ENCODE results near the gene MAPK7.

GRCh38 chr17:19408346-19408710 lies 30.0 kb downstream of the MAPK7 start:
- TF ChIP-seq, protein P1, sequence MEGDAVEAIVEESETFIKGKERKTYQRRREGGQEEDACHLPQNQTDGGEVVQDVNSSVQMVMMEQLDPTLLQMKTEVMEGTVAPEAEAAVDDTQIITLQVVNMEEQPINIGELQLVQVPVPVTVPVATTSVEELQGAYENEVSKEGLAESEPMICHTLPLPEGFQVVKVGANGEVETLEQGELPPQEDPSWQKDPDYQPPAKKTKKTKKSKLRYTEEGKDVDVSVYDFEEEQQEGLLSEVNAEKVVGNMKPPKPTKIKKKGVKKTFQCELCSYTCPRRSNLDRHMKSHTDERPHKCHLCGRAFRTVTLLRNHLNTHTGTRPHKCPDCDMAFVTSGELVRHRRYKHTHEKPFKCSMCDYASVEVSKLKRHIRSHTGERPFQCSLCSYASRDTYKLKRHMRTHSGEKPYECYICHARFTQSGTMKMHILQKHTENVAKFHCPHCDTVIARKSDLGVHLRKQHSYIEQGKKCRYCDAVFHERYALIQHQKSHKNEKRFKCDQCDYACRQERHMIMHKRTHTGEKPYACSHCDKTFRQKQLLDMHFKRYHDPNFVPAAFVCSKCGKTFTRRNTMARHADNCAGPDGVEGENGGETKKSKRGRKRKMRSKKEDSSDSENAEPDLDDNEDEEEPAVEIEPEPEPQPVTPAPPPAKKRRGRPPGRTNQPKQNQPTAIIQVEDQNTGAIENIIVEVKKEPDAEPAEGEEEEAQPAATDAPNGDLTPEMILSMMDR (conservative IDR thresholded peaks at IDR 0.05): no peak
- TF ChIP-seq EZH2 (IDR thresholded peaks at IDR 0.05; ENCODE audit: low read depth): no peak
